Effector CD4-positive, alpha-beta T cell (primary cell): Measurements from ENCODE around the gene HORMAD2. TPM values are rescaled to one million over a fixed set of nuclear protein-coding genes. Genes with fewer than 3 reads are reported as not detected.

Experiments used
- DNase-seq: peaks from one replicate; pipeline ENCODE4 v3.0.0-alpha.2; 2020
- total RNA-seq: gene quantifications from one replicate; lab custom pipeline; 2026; lab: John Stamatoyannopoulos, UW

HORMAD2 gene, protein sequence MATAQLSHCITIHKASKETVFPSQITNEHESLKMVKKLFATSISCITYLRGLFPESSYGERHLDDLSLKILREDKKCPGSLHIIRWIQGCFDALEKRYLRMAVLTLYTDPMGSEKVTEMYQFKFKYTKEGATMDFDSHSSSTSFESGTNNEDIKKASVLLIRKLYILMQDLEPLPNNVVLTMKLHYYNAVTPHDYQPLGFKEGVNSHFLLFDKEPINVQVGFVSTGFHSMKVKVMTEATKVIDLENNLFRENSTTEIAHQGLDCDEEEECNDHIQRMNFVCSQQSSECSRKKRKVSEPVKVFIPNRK
- not detected for total RNA-seq

DNA sequence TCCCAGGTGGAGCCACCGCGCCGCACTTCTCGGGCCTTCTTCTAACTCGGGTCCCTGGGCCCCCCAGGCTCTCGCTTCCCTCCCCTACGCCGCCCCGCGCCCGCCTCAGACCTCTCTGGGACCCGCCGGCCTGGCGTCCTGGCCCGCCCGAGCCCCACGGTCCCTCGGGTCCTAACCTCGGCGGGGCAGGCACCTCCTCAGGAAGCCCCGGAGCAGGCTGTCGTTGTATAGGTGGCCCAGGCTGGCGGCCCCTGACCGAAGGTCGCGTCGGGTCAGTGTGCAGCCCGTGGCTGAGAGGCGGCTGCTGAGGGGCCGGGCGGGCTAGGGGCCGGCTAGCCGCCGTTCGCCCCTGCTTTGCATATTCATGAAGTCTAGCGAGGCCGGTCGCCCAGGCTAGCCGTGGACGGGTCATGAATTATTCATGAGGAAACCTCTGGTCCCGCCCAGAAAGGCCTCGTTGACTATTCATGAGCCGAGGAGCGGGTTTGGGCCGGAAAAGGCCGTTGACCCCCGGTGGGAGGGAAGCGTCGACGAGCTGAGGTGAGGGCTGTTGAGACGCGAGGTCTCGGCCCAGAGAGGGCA, at the start of gene HORMAD2:
Gene HORMAD2, plus strand, starts transcription at position 513 of the 582 bp plus-strand sequence. CDS start 13,489 bp downstream, outside the sequence.
- DNase-seq, result no peak

DNA sequence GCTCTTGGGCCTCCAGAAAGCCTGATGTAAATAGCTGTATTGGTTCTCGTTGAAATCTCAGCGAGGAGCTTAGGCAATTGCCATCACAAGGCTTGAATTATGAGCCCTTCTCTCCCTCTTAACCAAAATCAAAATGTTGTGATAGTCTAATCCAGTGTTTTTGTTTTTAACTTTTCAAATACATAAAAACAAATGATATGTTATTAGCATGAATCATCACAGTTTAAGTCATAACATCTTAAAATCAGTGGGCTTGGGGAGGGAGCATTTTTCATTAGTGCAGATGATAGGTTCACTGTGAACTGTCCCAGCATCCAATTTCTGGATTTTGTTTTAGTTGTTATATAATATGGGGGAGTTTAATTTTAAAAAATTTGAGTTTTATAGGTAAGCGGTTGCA, 48.9 kb upstream of the HORMAD2 start:
- DNase-seq, result no peak

DNA sequence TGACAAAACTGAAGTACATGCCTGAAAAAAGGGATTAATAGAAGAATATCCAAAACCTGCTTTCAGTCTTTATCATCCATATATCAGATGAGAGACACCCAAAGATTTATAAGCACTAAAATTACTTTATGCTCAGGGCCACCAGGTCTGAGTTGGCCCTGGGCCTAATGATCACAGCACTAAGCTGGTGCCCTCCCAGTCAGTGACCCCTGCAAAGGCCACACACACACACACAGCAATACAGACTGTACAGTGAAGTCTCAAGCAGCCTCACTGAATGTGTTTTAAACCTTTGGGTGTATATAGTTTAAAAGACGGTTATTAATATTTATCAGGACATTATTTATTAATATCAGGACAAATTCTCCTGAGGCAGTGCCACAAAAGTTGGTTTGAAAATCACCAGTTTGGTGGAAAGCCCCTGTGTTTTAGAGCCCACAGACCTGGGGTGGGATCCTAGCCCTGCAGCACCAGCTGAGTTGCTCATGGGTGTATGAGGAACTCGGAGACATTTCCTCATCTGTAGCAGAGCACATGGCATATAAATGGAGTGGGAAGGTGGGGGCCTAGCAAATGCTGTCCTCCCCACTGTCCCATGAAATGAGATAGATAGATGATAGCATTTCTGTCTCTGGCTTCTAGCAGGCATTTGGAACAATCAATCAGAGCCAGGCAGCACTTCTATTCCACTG, 48.4 kb upstream of the HORMAD2 start:
- no peak for DNase-seq

DNA sequence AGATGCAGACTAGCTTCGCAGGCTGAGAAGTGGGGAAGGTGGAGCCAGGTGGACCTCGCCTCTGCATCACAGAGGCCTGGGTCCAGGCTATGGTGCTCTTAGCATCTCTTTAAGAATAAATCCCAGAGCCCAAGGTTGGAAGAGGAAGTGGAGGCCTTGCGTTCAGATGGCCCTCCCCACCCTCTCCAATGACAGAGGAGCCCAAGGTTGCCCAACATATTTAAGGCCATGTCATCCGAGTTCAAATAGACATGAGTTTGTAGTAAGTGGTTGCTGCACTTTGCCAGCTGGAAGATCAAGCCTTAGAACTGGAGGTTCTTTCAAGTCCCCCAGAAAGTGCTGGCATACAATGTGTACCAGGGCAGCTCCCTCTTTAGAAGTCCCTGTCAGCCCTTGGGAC, 47.1 kb upstream of the HORMAD2 start:
- DNase-seq, result no peak

DNA sequence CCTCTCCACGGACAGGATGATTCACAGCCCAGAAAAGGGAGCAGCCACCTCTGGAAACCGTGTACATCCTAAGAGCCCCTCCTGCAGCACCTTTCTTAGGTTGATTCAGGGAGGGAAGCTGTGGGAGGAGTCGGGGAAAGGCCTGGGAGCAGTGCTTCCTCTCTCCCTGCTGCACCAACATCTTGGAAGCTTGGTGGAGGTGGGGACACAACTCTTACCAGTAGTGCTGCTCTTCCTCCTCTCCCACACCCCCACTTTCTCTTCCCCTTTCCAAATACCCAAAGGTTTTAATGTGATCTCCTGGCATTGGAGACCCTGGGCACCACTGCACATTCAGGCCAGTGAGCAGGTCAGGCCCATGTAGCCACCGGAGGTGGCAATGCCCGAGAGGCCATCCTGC, 46.4 kb upstream of the HORMAD2 start:
- DNase-seq, result no peak

DNA sequence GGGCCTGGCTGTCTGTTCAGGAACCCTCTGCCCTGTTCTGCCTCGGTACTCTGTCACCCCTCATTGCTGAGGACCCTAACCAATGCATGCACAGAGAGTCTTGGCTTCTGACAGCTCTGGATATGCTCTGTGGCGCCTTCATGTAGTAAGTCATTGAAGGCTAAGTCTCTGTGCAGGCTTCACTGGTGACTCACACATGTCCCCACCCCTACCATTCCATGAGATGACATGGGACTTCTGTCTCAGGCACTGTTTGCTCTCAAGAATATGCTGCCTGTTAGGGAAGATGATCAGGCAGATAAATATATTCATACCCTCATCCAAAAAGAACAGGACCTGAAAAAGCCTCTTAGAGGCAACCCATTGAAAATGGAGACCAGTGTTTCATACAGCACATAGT, 43.6 kb upstream of the HORMAD2 start:
- DNase-seq, result no peak

DNA sequence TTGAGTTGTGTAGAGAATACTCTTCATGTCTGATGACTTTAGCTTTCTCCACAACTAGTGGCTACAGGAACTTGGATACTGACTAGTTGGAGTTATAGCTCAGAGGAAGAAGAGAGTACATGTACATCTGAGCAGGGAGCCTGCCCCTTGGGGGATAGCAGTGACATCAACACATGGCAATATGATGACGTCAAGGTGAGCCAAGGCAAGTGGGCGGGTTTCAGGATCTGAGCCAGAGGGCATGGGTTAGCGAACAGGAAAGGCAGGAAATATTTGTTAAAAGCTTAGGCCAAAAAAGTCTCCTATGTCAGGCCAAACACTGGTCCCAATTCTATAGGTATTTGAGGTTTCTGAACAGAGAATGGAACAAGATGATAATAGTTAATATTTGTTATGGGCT, 42.0 kb upstream of the HORMAD2 start:
- DNase-seq, result no peak

DNA sequence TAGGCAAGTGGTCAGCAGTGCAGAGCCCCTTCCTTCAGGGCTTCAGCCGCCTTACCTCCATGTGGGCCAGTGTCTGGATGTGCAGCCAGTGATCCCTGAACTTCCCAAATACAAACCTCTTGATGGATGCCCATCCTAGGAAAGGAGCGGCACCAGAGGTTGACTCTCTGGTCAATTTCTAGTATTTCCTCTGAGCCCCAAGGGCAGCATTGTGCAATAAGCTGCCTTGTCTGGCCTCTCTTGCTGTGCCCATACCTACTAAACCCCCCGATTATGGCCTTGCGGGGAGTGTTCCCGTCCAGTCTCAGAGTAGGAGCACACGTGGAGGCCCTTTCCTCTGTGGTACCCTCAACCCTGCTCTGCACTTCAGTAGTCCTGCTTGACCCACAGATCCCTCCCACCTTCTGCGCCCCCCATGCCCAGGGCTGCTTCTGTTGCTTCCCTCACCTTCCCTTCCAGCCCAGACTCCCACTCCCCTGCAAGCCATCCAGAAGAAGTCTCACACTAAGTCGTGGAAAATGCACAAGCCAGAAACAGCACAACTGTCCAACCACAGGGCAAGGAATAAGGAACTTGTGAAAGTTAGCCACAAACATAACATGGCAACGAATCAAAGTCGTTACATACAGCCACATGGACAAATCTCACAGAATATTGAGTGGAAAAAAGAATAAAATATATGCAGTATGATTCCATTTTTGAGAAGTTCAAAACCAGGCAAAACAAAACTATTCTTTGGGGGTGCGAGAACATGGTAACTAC, 39.6 kb upstream of the HORMAD2 start:
- no peak for DNase-seq

DNA sequence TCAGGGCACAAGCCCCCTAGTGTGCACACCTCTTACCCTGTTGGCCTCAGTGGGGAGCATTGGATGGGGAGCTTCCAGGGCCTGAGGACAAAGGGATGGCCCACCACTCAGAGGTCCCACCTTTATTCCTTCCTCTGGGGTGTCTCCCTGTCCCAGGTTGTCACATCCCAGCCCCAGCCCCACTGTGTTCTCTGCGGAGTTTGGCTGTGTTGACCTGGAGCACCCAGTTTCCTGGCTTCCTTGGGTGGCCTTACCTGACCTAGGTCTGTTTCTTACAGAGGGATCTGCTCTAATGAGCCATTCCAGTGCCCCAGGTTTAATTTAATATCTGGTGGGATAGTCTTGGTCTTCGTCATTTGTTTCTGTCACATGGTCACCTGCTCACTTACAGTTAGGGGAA, 38.8 kb upstream of the HORMAD2 start:
- no peak for DNase-seq

DNA sequence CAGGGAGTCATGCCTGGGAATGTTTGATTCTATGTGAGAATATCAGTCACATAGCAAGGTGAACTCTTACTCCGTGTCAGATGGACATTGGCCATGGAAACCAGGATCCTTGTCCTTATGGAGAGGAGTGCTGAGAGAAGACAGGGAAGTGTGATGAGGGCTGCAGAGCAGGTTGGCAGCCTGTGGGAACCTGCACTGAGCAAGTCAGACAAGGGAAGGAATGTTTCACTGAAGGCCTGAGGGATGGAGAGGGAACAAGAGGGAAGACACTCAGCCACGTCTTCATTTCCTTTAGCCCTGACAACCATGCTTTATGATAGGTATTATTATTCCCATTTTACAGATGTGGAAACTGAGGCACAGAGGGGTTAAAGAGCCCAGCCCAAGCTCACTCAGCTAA, 38.4 kb upstream of the HORMAD2 start:
- DNase-seq, result no peak

DNA sequence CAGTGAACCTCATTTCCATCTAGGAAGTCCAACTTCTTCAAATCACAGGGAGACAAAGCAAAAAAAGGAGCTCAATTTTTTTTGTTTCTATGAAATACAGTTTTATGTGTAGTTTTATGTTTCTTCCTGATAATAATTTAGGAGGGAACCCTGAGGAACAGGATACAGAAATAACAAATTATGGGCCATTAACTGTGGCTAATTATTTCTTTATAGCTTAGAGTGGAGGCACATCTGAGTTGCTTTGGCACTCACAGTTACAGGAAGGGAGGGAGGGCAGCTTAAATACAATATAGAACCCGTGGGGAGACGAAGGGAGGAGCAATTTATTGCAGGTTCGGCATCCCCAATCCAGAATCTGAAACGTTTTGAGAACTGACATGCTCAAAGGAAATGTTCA, 37.1 kb upstream of the HORMAD2 start:
- no peak for DNase-seq

DNA sequence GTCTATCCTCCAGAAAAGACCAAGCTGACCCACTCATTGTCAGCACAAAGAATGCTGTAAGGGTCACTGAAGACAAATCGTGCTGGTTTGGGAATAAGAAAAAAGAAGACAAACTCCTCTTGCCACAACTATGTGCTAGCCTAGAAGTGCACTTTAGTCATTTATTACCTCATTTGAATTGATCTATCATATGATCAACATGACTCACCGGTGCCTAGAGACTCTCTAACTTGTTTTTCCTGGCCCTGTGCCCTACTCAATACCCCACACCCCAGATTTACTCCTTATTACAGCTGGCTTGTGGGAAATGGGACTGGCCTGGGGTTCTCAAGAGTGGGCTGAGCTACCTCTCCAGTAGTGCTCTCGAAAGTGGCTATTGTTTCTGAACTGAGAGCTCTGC, 35.9 kb upstream of the HORMAD2 start:
- no peak for DNase-seq

DNA sequence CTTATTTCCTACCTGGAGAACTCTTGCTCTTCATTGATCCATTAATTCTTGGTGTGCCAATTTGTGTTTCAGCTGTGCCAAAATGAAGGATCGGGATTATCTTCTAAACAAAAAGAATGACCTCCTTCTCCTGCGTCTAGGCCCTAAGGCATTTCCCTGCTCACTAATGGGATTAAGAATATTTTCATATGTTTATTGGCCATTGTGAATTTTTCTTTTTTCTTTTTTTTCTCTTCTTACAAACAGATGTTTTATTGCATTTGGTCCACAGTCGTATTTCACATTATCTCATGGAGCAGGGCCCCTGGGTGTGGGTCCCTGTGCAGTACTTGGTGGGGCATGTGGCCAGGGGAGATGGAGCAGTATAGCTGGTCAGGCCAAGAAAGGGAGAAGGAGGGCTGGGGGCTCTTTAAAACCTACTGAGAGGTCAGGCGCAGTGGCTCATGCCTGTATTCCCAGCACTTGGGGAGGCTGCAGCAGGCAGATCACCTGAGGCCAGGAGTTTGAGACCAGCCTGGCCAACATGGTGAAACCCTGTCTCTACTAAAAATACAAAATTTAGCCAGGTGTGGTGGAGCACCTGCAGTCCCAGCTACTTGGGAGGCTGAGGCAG, 35.3 kb upstream of the HORMAD2 start:
- DNase-seq, result no peak

DNA sequence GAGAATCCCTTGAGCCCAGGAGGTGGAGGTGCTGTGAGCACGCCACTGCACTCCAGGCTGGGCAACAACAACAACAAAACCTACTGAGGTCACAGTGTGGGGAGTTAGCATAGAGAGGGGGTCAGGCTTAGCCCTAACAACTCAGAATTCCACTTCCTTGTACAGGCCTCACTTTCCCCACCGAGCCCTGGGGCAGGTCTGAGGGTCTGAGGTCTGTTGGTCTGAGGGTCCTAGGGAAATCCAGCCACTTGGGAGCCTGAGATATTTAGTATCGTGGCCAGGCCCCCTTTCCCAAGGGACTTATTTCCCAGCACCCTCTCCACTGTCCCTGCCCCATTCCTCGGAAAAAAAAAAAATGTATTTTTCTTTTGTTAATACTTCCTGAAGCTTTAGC, 34.8 kb upstream of the HORMAD2 start:
- DNase-seq, result no peak

DNA sequence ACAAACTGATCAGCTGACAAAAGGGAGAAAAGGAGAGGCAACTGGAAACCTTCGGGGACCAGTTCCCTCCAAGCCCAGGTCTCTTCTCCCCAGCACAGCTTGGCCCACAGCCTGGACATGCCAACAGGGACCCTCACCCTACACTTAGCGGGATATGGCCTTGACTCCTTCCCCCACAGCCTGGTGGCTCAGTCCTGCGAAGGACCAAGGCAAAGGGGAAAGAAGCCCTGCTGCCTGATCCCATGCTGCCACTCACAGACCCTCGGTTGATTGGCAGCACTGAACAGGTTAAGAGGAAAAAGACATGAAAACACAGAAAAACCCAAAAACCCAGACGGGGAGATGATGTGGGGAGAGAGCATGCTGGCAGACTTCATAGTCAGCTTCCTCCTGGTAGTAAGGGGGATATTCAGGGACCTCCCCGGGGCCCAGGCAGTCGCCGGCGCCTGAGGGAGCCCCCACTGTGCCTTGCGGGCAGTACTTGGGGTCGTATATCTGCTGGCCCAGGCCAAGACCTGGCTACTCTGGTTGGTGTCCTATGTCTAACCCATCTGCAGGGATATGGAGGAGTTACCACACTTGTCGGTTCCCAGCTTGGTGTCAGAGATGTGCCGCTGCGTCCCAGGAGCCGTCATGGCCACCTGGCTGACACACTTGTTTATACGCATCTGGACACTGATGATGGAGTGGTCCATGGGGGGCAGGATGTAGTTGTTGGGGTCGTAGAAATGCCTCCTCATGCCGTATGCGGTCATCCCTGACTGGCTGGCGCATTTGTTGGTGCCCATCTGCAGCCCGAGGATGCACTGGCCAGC, 34.2 kb upstream of the HORMAD2 start:
- no peak for DNase-seq

DNA sequence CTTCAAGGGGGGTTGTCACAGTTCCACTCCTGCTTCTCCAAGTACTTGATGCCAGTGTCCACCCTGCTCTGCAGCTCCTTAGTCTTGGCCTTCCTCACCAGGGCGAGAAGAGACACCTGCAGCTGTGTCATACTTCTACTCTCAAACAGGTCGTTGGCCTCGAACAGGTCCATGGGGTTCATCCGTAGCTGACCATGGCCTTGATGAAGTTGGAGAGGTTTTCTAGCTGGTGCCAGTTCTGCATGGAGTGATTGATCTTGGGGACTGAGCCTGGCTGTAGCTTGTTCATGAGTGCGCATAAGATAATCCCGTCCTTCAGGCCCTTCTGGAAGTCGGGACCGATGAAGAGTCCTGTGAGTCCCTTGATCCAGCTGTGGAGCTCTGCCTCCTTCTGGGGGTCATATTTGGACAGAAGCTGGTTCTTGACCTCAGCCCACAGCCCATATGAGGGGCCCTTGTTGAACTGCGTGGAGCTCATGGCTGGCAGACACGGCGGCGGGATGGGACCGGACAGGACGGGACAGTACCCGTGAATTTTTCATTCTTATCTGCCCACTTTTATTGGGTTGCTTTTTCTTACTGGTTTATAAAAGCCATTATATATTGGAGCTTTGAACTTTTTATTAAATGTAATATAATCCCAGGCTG, 33.4 kb upstream of the HORMAD2 start:
- DNase-seq, result no peak

DNA sequence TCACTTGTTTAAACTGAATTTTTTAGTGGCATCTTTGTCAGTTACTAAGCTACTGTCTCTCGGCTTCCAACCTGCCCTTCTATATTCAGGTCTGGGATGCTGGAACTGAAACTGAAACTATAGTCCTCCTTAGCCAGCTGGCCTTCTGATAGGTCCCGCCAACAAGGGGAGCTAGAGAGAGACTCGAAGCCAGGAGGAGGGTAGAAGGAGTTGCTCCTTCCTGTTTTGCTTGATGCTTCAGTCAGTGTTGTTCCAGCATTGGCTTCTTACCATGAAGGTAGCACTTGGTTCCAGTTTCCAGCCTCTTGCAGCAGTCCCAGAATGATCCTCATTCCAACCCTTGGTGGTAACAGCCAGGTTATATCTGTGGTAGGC, 32.9 kb upstream of the HORMAD2 start:
- no peak for DNase-seq

DNA sequence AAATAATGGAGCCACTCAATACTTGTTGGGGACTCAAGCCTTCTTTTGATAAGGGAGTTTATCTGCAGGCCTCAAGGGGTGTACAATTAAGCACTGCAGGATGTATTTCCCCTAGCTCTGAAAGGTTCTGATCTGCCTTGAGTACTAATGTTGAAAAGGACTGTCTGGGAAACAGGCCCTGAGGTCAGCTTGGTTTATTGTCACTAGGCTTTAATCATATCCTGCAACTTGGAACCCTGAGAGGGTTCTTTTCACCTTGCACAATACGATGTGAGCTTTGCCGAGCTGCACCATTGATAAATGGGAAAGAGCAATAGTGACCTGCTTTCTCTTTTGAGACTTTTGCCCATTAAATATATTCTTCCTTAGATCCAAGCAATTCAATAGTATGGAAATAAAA, 31.6 kb upstream of the HORMAD2 start:
- no peak for DNase-seq

DNA sequence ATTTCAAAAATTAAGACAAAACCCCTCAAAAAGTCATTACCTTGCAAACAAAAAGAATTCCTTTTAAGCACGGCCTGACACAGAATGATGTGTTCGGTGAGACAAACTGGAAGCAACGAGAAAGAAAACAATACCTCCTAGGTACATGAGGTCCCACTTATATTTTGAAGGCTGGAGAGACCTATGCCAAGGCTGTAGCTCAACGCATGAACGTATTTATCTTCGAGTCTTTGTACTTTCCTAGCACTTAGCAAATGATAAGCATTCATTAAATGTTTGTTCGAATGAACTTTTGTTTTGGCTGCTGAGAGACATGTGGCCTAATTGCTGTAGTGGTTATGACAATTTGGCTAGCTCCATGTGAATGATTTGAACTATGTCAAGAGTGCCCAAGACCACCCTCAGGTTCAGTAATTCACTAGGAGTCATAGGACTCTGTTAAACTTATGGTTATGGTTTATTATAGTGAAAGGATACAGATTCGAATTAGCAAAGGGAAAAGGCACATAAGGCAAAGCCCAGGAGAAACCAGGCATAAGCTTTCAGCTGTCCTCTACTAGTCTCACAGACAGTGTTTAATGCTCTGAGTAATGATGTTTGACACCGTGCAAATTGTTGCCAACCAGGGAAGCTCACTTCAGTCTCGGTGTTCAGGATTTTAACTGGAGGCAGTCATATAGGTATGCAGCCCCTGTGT, 26.0 kb upstream of the HORMAD2 start:
- no peak for DNase-seq

DNA sequence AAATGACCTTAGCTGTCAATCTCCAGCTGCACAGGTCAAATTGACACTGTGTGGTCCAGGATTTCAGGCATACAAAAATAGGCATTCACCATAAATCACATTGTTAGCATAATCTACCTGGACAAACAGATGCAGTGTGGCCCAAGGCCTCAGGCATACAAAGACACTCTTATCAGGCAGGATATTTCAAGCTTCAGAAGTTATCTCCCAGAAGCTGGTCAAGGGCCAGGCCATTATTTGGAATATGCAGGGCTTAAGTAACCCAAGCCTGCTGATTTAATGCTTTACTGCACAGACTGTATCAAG, 25.5 kb upstream of the HORMAD2 start:
- no peak for DNase-seq

DNA sequence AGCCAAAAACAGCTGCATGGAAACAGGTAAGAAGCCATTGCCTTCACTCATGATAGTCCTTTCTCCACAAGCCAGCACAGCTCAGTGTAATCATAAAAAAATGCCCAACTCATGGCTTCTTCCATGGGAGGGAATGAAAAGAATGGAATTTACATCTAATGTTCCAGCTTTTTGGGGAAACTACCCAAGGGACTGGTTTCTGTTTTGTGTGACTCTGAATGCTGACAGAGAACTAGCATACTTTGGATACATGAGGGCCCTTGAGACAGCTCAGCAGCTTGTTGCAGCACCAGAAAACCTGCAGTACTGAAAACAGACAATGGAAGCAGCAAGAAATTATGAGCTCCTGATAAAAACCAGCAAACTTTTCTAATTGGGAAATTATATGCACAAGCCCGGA, 24.2 kb upstream of the HORMAD2 start:
- DNase-seq, result no peak
